ENCODE measurements around the gene GDF3.
"Not testable (repeated sequence)": the region's sequence is repeated elsewhere in the genome, so short reads cannot be mapped to it uniquely, and the experiment has no call there.

Gene GDF3

DNA sequence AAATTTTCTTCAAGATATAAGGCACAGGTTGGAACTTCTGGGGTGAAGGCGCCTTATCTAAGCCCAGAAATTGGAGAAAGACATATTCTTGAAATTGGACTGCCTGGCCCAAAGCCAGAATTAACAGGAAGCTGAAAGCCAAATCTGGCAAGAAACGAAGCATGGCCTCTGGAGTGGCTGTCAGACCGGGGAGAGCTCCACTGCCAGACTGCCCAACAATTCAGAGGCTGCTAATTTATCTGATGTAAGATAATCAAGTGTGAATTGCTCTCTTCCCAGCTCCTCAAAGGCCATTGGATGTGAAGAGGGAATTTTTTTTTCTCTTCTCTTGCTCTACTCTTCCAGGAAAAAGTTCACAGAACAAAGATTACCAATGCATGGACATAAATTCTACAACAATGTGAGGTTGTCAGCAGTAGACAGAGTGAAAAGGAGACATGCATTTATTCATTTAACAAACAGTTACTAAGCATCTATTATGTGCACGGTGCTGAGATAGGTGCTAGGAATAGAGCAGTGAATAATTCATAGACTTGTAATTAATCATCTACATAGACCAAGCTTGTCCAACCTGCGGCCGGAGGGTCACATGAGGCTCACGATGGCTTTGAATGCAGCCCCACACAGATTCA, at the start of gene GDF3:
Gene GDF3, minus strand, starts transcription at position 210 of the 632 bp plus-strand sequence. Its CDS starts 47 bp downstream, at position 163.
- no peak for DNase-seq (ENCODE audit: low spot score)

DNA sequence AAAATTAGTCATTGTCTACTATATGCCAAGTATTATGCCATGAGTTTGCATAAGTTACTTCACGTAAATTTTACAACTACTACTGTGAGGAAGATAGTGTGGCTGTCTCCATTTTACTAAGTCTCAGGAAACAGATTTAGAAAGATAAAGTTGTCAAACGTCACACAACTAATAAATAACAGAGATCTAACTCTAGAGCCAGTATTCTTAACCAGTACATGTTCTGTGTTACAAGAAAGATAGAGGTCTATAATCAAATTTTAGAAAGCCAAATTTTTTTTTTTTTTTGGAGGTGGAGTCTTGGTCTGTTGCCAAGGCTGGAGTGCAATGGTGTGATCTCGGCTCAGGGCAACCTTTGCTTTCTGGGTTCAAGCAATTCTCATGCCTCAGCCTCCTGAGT, 37.4 kb upstream of the GDF3 start:
- no peak for DNase-seq (ENCODE audit: low spot score)

DNA sequence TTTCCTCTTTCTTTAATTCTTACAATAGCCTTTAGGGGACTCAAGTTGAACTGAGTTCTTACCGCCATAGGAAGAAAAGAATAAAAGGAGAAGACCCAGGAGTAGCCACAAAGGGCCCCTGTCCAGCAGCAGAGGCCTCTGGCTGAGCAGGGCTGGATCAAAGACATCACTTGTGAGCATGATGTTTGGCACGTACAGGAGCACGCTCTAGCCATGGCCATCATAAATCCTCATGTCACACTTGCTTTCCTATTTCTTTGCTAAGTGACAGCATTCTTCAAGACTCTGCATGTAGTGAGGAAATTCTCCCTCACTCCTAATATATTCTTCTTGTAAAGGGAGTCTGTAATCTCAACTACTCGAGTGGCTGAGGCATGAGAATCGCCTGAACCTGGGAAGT, 35.9 kb upstream of the GDF3 start:
- DNase-seq (ENCODE audit: low spot score), result no peak

- DNase-seq (ENCODE audit: low spot score), result not testable (repeated sequence)
Observed at GRCh38 chr12:7730984-7731383, 35.4 kb upstream of the GDF3 start.

DNA sequence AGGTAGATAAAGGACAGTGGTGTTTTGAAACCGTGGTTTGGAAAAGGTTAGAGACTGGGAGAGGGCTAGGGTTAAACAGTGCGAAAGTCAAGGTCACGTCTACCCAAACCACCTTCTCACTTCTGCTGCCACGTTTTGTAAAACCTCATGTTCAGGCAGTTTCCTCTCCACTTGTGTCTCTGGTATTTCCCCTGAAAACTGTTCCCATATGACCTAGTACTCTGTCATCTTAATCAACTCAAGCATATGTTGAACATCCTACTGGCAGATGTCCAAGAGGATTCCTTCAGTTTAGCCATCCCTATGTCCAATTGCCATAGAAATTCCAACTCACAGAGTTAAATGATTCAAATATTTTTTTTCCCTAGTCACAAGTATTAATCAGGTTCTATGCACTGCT, 34.2 kb upstream of the GDF3 start:
- no peak for DNase-seq (ENCODE audit: low spot score)

DNA sequence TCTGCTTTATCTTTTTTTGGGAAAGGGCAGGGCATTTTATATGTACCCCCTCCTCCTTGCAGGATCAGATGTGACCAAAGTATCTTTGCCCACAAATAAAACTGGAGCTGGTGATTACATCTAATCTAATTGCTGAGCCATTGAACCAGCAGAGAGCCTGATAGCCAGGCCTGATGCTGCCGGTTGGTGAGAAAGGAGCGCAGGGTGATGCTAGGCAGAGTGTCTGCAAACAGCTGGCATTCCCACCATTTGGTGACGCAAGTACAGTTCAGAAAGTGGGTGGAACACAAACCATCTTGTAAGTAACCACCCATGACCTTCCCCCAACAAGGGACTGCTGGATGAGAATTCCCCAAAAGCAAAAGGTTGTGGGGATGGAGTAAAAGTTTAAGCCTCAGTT, 28.4 kb upstream of the GDF3 start:
- DNase-seq (ENCODE audit: low spot score), result no peak

DNA sequence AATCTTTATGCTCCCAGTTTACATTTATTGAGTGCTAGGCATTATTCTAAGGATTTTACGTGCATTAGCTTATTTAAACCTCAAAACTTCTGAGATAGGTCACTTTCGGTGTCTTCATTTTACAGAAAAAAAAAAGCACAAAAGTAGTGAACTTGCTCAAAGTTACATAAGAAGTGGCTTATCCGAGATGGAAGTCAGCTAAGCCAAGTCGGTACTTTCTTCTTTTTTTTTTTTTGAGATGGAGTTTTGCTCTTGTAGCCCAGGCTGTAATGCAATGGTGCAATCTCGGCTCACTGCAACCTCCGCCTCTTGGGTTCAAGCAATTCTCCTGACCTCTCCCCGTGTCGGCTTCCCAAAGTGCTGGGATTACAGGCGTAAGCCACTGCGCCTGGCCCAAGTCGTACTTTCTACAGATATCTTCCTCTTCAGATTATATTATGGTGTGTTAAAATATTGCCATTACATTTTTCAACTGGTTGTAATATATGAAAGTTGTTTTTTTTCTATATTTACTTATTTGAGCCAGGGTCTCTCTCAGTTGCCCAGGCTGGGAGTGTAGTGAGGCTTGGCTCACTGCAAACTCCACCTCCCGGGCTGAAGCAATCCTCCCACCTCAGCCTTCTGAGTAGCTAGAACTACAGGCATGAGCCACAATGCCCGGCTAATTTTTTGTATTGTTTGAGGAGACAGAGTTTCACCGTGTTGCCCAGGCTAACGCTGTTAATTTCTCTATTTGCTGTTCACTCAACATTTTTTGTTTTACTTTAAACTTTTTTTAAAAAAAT, 24.6 kb upstream of the GDF3 start:
- no peak for DNase-seq (ENCODE audit: low spot score)

DNA sequence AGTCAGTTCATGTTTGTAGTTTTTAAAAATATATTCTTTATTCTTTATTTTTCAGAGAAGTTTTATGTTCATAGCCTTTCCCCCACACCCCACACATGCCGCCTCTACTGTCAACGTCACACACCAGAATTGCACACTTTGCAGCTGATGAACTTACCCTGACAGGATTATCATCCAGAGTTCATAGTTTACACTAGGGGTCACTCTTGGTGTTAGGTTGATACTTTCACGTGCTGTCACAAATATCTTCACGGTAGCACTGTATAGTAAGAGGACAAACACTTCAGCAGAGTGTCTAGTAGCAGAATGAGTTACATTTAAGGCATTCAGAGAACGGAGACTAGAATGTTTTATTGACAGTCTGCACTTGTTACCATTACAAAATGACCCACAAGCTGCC, 20.8 kb upstream of the GDF3 start:
- DNase-seq (ENCODE audit: low spot score), result no peak

DNA sequence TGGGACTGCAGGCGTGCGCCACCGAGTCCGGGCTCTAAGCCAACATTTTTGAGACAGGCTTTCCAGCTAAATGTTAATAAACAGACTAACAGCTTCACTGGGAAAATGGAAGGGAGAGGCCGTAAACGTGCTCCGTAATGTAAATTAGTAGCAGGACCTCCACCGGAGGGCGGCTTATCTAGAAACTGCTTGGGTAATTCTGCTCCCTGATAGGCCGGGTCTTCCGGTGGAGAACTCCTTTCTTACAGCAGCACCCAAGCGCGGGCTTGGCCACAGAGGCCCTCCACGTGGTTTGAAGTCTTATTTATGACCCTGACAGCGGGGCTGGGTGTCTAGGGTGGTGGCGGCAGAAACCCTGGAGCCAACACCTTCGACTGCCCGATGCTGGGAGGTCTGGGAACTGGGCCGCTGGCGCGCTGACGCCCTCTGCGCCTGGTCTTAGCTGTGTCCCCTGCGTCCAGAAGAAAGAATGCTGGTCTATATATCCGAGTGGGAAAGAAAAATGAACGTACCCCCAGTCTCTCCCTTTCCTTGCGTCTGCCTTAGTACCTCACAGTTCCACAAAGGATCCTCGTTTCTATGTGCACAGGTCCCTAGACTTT, 17.4 kb upstream of the GDF3 start:
- DNase-seq (ENCODE audit: low spot score), result no peak

GRCh38 chr12:7711133-7711532, 15.6 kb upstream of the GDF3 start, which contains the start of gene DPPA3:
Gene DPPA3 (plus strand): TSS chr12:7711433. CDS start chr12:7711571, 138 bp downstream.
- DNase-seq (ENCODE audit: low spot score), result no peak

DNA sequence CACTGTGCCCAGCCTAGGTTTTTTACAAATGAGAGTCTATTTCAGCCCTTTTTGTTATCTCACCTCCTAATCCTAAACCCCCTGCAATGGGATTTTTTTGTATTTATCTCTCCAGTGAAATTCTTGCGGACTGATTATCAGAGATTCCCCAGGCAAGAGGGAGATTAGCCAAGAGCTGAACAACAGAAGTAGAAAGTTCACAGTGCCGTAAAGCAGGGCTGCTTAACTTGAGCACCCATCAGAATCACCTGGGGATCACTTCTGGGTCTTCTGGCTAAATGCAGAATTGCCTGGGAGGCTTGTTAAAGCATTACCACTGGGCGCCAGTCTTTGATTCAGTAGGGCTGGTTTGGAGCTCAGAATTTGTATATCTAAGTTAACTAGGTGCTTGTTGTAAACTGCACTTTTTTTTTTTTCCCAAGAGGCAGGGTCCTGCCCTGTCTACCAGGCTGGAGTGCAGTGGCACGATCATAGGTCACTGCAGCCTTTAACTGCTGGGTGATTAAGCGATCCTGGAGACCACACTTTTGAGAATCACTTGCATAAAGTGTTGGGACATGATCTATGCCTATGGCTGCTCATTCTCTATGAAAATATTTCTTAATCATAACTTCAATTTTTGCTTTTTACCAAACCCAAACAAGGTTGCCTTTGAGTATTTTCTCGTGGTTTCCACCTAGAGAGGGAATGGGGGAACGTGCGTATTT, 14.5 kb upstream of the GDF3 start:
- DNase-seq (ENCODE audit: low spot score), result no peak

DNA sequence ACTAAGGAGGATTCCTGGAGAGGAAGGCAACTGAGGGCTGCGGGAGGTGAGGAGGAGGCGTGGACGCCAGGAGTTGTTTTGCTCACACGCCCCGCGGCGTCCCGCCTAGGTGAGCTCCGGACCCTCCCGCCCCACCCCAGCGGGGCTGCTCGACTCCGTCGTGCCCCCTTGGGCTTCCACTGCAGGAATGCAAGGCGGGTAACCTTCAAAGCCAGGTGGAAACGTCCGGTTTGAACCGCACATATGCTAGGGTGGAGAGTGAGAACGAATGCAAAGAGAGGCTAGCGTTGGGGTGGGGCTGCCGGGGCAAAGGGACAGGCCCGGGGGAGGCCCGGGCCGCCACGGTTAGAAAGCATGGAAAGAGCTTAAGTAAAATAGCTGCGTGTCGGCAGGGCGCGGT, 10.3 kb upstream of the GDF3 start:
- DNase-seq (ENCODE audit: low spot score), result no peak

DNA sequence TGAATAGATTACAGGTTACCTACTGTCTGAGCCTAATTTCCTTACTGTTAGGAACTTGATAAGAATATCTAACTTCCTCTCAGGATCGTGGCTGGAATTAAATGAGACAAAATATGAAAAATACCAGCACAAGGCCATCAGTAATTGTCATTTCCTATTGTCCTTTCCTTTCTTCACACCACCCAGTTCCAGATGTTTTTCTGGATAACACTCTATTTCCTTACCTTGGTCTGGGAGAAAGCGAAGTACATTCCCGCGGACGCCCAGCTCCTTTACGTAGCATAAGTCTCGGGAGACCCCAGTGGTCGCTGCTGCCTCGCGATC, 376 bp downstream of the GDF3 start:
- no peak for DNase-seq (ENCODE audit: low spot score)

DNA sequence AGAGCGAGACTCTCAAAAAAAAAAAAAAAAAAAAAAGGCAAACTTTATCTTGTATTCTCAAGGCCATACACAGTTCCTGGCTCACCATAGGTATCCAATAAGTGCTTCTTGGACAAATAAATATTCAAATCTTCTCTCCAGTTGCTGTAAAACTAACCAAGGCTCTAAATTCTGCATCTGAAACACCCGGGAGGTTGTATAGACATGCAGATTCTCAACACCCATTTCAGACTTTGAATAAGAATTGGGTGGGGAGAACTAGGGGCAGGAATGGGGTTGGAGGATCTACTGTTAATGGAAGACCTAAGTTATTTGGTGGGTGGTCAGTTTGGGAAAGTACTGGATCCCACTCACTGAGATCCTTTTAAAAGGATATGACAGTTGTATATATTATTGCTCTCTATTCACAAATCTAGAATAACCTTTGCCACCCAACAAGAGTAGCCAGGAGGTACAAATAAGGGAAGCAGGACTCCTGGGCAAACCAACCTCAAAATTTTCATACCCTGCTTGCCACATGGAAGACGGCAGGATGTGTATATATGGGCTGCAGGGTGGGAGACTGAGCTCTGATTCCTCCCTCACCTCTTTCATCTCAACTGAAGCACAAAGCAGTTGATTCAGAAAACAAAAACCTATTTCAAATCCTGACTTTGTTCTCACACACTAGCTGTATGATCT, 879 bp downstream of the GDF3 start:
- DNase-seq (ENCODE audit: low spot score), result no peak

- no peak for DNase-seq (ENCODE audit: low spot score)
Observed at GRCh38 chr12:7693793-7694192, 1.8 kb downstream of the GDF3 start.

DNA sequence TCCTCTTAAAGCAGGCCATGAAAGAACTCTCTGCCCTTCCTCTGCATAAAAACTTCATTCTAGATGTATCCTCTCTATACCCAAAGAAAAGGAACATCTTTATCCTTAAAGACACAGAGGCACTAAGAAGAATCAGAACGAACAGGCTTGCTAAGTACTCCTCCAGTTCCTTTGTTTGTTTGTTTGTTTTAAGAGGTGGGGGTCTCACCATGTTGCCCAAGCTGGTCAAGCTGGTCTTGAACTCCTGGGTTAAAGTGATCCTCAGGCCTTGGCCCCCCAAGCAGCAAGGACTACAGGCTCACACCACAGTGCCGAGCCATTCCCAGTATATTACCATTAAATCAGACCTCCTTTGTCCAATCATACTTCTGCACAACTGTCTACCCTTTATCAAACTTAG, 14.0 kb downstream of the GDF3 start:
- no peak for DNase-seq (ENCODE audit: low spot score)

GRCh38 chr12:7679251-7680045, 16.1 kb downstream of the GDF3 start:
- DNase-seq (ENCODE audit: low spot score), result no peak

DNA sequence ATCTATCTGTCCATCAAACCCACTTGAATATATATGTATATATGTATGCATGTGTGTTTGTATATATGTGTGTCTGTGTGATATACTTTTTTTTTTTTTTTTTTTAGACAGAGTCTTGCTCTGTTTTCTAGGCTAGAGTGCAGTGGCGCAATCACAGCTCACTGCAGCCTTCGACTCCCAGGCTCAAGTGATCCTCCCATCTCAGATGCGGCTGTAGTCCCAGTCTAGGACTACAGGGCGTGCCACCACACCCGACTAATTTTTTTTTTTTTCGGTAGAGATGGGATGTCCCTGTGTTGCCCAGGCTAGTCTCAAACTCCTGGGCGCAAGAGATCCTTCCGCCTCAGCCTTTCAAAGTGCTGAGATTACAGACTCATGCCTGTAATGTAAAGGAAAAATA, 16.8 kb downstream of the GDF3 start:
- no peak for DNase-seq (ENCODE audit: low spot score)

GRCh38 chr12:7677432-7677888, 18.1 kb downstream of the GDF3 start:
- peak; percentile 60 for DNase-seq (ENCODE audit: low spot score)

DNA sequence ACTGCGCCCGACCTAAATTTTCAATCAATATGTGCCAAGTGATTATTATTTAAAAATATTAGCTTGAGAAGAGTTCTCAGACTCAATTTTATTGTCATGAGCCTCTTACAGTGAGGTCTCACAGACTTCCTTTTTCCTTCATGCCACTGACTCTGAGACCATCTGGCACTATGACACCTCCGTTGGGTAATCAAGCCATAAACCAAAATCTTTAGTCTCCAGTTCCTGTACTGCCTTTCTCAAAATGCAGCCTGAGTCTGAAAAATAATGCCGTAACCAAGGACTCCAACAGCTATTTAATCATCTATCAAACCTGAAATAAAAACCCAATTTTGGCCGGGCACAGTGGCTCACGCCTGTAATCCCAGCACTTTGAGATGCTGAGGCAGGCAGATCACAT, 20.1 kb downstream of the GDF3 start:
- DNase-seq (ENCODE audit: low spot score), result not testable (repeated sequence)

- no peak for DNase-seq (ENCODE audit: low spot score)
Observed at GRCh38 chr12:7668171-7668570, 27.4 kb downstream of the GDF3 start.
